DMS153 treated with DMSO at 0.1 percent for 48 hours (cell line): ENCODE data around the gene CXXC4.

Experiments
- DNase-seq: peaks from one replicate; lab custom pipeline; 2025; ENCODE audit not compliant: unreplicated experiment; lab: John Stamatoyannopoulos, UW

Gene CXXC4

GRCh38 chr4:104424475-104424941 lies 70.2 kb downstream of the CXXC4 start:
- no peak for DNase-seq

GRCh38 chr4:104421566-104421965 lies 73.1 kb downstream of the CXXC4 start:
- DNase-seq, result no peak

DNA sequence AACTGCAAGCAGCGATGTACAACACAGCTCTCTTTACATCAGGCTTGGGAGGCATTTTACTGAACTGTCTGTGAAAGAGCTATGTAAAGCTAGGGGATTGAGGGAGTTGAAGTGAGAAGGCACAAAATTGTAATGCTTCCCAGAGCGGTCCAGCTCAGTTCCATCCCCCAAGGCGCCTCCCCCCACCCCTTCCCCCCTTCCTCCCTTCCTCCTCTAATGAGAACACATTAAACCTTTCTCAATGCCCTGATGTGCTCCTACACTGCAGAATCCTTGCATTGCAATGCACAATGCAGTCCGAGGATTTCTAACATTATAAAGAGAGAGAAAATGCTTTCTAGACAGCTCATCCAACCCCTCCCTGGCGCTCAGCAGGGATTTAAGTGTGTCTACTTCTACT lies 73.9 kb downstream of the CXXC4 start:
- DNase-seq, result no peak
